SK-N-SH treated with all-trans-retinoic acid at 6 μM for 48 hours (cell line): ENCODE data around the gene ORC6.

Experiments used
- ATAC-seq: fragments of 200-7000 bp; cut with Tn5 transposase; 3 replicates; pipeline ENCODE4 v1.9.1; 2020; ENCODE audit warnings: mild to moderate bottlenecking, moderate library complexity
- ARNTL ChIP-seq: fragments of 450-650 bp; formaldehyde crosslinking; IDR thresholded peaks from 2 replicates; pipeline ENCODE4 v1.5.0; 2020; ENCODE audit warnings: low read depth, mild to moderate bottlenecking, moderate library complexity, borderline replicate concordance
- CSDC2 ChIP-seq: fragments of 250-450 bp; sonication (Bioruptor Pico); IDR thresholded peaks from 2 replicates; pipeline ENCODE4 v1.5.0; 2020; ENCODE audit warnings: mild to moderate bottlenecking, moderate library complexity
- ESRRG ChIP-seq: fragments of 250-450 bp; sonication (Bioruptor Pico); IDR thresholded peaks from 2 replicates; pipeline ENCODE4 v1.6.1; 2021; ENCODE audit warnings: mild to moderate bottlenecking
- GLIS3 ChIP-seq: fragments of 250-450 bp; sonication (Bioruptor Pico); IDR thresholded peaks from 2 replicates; pipeline ENCODE4 v1.5.0; 2020; ENCODE audit warnings: mild to moderate bottlenecking, moderate library complexity
- ISL1 ChIP-seq: fragments of 250-450 bp; sonication (Bioruptor Pico); IDR thresholded peaks from 2 replicates; pipeline ENCODE4 v2.1.2; 2022; ENCODE audit warnings: mild to moderate bottlenecking, moderate library complexity
- OSR1 ChIP-seq: fragments of 250-450 bp; sonication (Bioruptor Pico); IDR thresholded peaks from 2 replicates; pipeline ENCODE4 v1.8.0; 2022; ENCODE audit warnings: moderate library complexity, mild to moderate bottlenecking, inconsistent platforms
- PATZ1 ChIP-seq: fragments of 250-450 bp; sonication (Bioruptor Pico); IDR thresholded peaks from 2 replicates; pipeline ENCODE4 v1.8.0; 2020; ENCODE audit warnings: mild to moderate bottlenecking, moderate library complexity, borderline replicate concordance
- POU6F1 ChIP-seq: fragments of 250-450 bp; sonication (Bioruptor Pico); IDR thresholded peaks from 2 replicates; pipeline ENCODE4 v1.8.0; 2021; ENCODE audit warnings: low read depth, mild to moderate bottlenecking, moderate library complexity, borderline replicate concordance
- PPARA ChIP-seq: fragments of 250-450 bp; sonication (Bioruptor Pico); IDR thresholded peaks from 2 replicates; pipeline ENCODE4 v1.5.0; 2020; ENCODE audit warnings: mild to moderate bottlenecking, borderline replicate concordance
- RARB ChIP-seq: fragments of 250-450 bp; sonication (Bioruptor Pico); IDR thresholded peaks from 2 replicates; pipeline ENCODE4 v1.8.0; 2021; ENCODE audit warnings: mild to moderate bottlenecking, moderate library complexity
- SNAI2 ChIP-seq: fragments of 250-450 bp; sonication (Bioruptor Pico); IDR thresholded peaks from 2 replicates; pipeline ENCODE4 v1.5.0; 2020; ENCODE audit warnings: mild to moderate bottlenecking, moderate library complexity
- TCF4 ChIP-seq: fragments of 250-450 bp; sonication (Bioruptor Pico); IDR thresholded peaks from 2 replicates; pipeline ENCODE4 v1.8.0; 2021; ENCODE audit warnings: mild to moderate bottlenecking, moderate library complexity, borderline replicate concordance
- TOX ChIP-seq: fragments of 250-450 bp; sonication (Bioruptor Pico); IDR thresholded peaks from 2 replicates; pipeline ENCODE4 v1.8.0; 2021; ENCODE audit warnings: mild to moderate bottlenecking, moderate library complexity, borderline replicate concordance
- ZC3H10 ChIP-seq: fragments of 250-450 bp; sonication (Bioruptor Pico); IDR thresholded peaks from 2 replicates; pipeline ENCODE4 v1.5.1; 2021; ENCODE audit warnings: mild to moderate bottlenecking, moderate library complexity
- ZFP3 ChIP-seq: fragments of 250-450 bp; sonication (Bioruptor Pico); IDR thresholded peaks from 2 replicates; pipeline ENCODE4 v1.5.0; 2020; ENCODE audit warnings: mild to moderate bottlenecking, moderate library complexity
- ZFP30 ChIP-seq: fragments of 450-650 bp; formaldehyde crosslinking; IDR thresholded peaks from 2 replicates; pipeline ENCODE4 v1.5.0; 2022; ENCODE audit warnings: mild to moderate bottlenecking, moderate library complexity
- ZNF565 ChIP-seq: fragments of 450-650 bp; formaldehyde crosslinking; conservative IDR thresholded peaks from 2 replicates; pipeline ENCODE4 v1.5.0; 2020; ENCODE audit warnings: low read depth, mild to moderate bottlenecking, moderate library complexity
- ZNF70 ChIP-seq: fragments of 450-650 bp; formaldehyde crosslinking; IDR thresholded peaks from 2 replicates; pipeline ENCODE4 v1.5.0; 2020; ENCODE audit warnings: mild to moderate bottlenecking, moderate library complexity
- ZNF8 ChIP-seq: fragments of 450-650 bp; formaldehyde crosslinking; IDR thresholded peaks from 2 replicates; pipeline ENCODE4 v1.5.0; 2020; ENCODE audit warnings: mild to moderate bottlenecking, moderate library complexity
- TF ChIP-seq, protein P1 (sequence below): fragments of 250-450 bp; sonication (Bioruptor Pico); IDR thresholded peaks from 2 replicates; pipeline ENCODE4 v1.5.0; 2020; ENCODE audit warnings: mild to moderate bottlenecking, moderate library complexity

ORC6 gene

DNA sequence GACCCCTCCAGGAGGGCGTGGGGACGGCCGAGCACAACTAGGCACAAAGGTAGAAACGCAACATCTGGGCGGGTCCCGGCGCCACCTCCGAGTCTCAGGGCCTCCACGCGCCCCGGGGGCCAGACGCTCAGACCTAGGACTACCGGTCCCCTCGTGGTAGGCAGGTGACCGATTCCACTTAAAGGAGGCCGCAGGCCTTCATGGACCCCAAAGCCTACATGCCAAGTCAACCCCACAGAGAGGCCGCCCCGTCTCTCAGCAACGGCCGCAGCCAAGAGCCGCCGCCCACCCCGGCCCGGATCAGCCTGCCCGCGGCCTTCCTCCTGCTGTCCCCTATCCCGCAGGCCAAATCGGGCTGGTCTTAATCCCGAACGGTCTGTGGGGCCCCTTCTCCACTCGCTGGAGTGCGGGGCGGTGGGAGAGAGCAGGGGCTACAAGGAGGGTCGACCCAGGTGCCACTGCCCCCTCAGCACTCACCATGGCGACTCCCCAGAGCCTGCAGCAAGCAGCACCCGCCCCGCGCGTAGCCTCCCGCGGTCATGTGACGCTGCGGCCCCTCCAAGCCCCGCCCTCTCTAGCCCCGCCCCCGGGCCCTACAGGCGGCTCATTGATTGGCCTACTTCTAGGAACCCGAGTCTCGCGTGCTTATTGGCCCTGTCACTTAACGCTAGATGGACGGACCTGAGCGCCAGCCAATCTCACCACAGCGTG lies 650 bp upstream of the ORC6 start, which contains the start of gene VPS35:
Gene VPS35 (minus strand): TSS at position 525 of the 711 bp plus-strand sequence. CDS start 45 bp downstream, at position 480.
- TF ChIP-seq CSDC2 (no peak), OSR1 (CRISPR knock-in tag) (no peak), PPARA (CRISPR knock-in tag) (no peak), SNAI2 (CRISPR knock-in tag) (no peak), ARNTL (no peak), ESRRG (CRISPR knock-in tag) (no peak), ZNF70 (CRISPR knock-in tag) (no peak), GLIS3 (no peak), ZFP30 (CRISPR knock-in tag) (no peak), RARB (CRISPR knock-in tag) (no peak), PATZ1 (CRISPR knock-in tag) (no peak), ISL1 (CRISPR knock-in tag) (no peak), ZNF8 (CRISPR knock-in tag) (no peak), ZC3H10 (no peak), ZNF565 (CRISPR knock-in tag) (no peak), TOX (no peak)
- peak; percentile 88 for ATAC-seq

DNA sequence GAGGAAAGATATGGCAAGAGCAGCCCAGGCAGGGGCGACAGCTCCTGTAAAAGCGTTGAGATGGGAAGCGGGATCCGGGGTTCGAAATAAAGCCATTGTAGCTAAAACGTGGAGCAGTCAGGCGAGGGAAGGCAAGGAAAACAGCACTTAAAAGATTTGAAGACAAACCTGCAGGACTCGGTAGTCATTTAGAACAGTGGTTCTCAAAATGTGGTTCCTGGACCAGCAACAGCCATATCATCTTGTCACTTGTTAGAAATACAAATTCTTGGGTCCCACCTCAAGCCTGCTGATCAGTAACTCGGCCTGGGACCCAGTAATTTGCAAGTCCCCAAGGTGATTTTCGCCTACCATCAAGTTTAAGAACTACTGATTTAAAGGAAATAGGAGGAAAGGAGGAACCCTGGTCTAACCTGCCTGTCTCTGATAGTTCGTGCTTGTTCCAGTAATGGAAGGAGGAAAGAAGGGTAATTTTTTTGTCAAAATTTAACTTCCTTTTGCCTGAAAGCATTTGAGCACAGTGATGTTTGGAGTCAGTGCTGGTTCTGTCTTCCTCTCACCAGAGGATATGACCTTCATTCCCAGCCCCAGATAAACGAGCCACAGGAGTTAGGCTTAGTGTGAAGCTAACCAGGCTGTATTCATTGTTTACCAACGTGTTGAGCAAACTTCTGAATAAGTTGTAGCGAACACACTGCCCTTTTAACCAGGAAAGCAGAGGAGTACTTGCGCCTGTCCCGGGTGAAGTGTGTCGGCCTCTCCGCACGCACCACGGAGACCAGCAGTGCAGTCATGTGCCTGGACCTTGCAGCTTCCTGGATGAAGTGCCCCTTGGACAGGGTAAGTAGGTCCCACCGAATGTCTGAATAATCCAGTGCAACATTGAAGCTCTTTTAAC lies 1.1 kb downstream of the ORC6 start:
- ATAC-seq: no peak
- TF ChIP-seq PATZ1 (CRISPR knock-in tag): no peak

- no peak for ATAC-seq
These were observed 2.3 kb downstream of the ORC6 start for GRCh38 chr16:46691726-46692125.

GRCh38 chr16:46693598-46693997 lies 4.1 kb downstream of the ORC6 start:
- no peak for TF ChIP-seq GLIS3
- TF ChIP-seq, protein P1, sequence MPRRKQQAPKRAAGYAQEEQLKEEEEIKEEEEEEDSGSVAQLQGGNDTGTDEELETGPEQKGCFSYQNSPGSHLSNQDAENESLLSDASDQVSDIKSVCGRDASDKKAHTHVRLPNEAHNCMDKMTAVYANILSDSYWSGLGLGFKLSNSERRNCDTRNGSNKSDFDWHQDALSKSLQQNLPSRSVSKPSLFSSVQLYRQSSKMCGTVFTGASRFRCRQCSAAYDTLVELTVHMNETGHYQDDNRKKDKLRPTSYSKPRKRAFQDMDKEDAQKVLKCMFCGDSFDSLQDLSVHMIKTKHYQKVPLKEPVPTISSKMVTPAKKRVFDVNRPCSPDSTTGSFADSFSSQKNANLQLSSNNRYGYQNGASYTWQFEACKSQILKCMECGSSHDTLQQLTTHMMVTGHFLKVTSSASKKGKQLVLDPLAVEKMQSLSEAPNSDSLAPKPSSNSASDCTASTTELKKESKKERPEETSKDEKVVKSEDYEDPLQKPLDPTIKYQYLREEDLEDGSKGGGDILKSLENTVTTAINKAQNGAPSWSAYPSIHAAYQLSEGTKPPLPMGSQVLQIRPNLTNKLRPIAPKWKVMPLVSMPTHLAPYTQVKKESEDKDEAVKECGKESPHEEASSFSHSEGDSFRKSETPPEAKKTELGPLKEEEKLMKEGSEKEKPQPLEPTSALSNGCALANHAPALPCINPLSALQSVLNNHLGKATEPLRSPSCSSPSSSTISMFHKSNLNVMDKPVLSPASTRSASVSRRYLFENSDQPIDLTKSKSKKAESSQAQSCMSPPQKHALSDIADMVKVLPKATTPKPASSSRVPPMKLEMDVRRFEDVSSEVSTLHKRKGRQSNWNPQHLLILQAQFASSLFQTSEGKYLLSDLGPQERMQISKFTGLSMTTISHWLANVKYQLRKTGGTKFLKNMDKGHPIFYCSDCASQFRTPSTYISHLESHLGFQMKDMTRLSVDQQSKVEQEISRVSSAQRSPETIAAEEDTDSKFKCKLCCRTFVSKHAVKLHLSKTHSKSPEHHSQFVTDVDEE (CRISPR knock-in tag): no peak
- no peak for TF ChIP-seq RARB (CRISPR knock-in tag)
- TF ChIP-seq TOX: no peak
- TF ChIP-seq TCF4 (CRISPR knock-in tag): no peak
- TF ChIP-seq POU6F1 (CRISPR knock-in tag): no peak
- TF ChIP-seq CSDC2: no peak
- no peak for TF ChIP-seq OSR1 (CRISPR knock-in tag)
- no peak for TF ChIP-seq ZFP3
- no peak for TF ChIP-seq ARNTL
- ATAC-seq: no peak

More at GRCh38 chr16:46691726-46692125, 2.3 kb downstream of the ORC6 start:
- TF ChIP-seq TOX: no peak
- 0 out of 2 replicates have a peak, but pooled peaks have one; percentile 39 for TF ChIP-seq ZFP3
- no peak for TF ChIP-seq PATZ1 (CRISPR knock-in tag)
